Liver (tissue), 9 donors: ENCODE results near the gene CLN5. TPM values are rescaled to one million over a fixed set of nuclear protein-coding genes. Genes with fewer than 3 reads are reported as not detected.

Experiments
- DNase-seq: peaks from one replicate; pipeline ENCODE4 v3.0.0-alpha.2; 2017; ENCODE audit warnings: low spot score
- H3K27ac ChIP-seq, 2 donors: one replicate each; pipeline ENCODE4 v1.7.0; 2013; ENCODE audit warnings: inconsistent platforms in 2 of 2, low read length in 2 of 2, control low read depth in 1 of 2, low read depth in 1 of 2, mild to moderate bottlenecking in 1 of 2
- H3K27me3 ChIP-seq, 4 donors: one replicate each; pipeline versions ENCODE4 v1.6.1 to v1.7.0; 2013; ENCODE audit warnings: low read length in 3 of 4, inconsistent platforms in 1 of 4, mild to moderate bottlenecking in 1 of 4, moderate library complexity in 1 of 4; ENCODE audit not compliant: control insufficient read depth in 4 of 4, insufficient read depth in 4 of 4
- H3K36me3 ChIP-seq, 4 donors: one replicate each; pipeline versions ENCODE4 v1.6.1 to v1.7.0; 2013; ENCODE audit warnings: low read length in 3 of 4, mild to moderate bottlenecking in 3 of 4, low read depth in 1 of 4, moderate library complexity in 1 of 4; ENCODE audit not compliant: control insufficient read depth in 4 of 4, insufficient read depth in 3 of 4
- H3K4me1 ChIP-seq, 4 donors: one replicate each; pipeline versions ENCODE4 v1.6.1 to v1.7.0; 2013; ENCODE audit warnings: low read length in 3 of 4, mild to moderate bottlenecking in 3 of 4, moderate library complexity in 1 of 4; ENCODE audit not compliant: control insufficient read depth in 4 of 4, insufficient read depth in 4 of 4
- H3K4me3 ChIP-seq, 3 donors: one replicate each; pipeline versions ENCODE4 v1.6.1 to v1.7.0; 2013; ENCODE audit warnings: low read length in 3 of 3, control low read depth in 1 of 3, low read depth in 1 of 3, mild to moderate bottlenecking in 1 of 3
- H3K9ac ChIP-seq, 2 donors: one replicate each; pipeline ENCODE4 v1.7.0; 2013; ENCODE audit warnings: low read length in 2 of 2, mild to moderate bottlenecking in 2 of 2, moderate library complexity in 2 of 2, control low read depth in 1 of 2, low read depth in 1 of 2
- H3K9me3 ChIP-seq, 4 donors: one replicate each; pipeline versions ENCODE4 v1.6.1 to v1.7.0; 2013; ENCODE audit warnings: low read length in 3 of 4; ENCODE audit not compliant: control insufficient read depth in 4 of 4
- EGR1 ChIP-seq, 2 donors: IDR thresholded peaks; 2 replicates each; pipeline ENCODE4 v1.6.1; 2016 to 2018; ENCODE audit warnings: antibody characterized with exemption in 2 of 2, low read depth in 2 of 2
- FOXA1 ChIP-seq: IDR thresholded peaks from 2 replicates; pipeline ENCODE4 v1.6.1; 2016; ENCODE audit warnings: antibody characterized with exemption
- HNF4G ChIP-seq: IDR thresholded peaks from 2 replicates; pipeline ENCODE4 v1.6.1; 2016; ENCODE audit warnings: antibody characterized with exemption
- MAX ChIP-seq: IDR thresholded peaks from 2 replicates; pipeline ENCODE4 v1.6.1; 2016; ENCODE audit warnings: antibody characterized with exemption
- RAD21 ChIP-seq, 2 donors: IDR thresholded peaks; 2 replicates each; pipeline ENCODE4 v1.6.1; 2016; ENCODE audit warnings: antibody characterized with exemption in 2 of 2, mild to moderate bottlenecking in 2 of 2
- REST ChIP-seq: IDR thresholded peaks from 2 replicates; pipeline ENCODE4 v1.6.1; 2016; ENCODE audit warnings: antibody characterized with exemption, mild to moderate bottlenecking
- RXRA ChIP-seq, 2 donors: IDR thresholded peaks; 2 replicates each; pipeline ENCODE4 v1.6.1; 2017 to 2018; ENCODE audit warnings: antibody characterized with exemption in 2 of 2, mild to moderate bottlenecking in 1 of 2
- SP1 ChIP-seq: IDR thresholded peaks from 2 replicates; pipeline ENCODE4 v1.6.1; 2018; ENCODE audit warnings: antibody characterized with exemption, mild to moderate bottlenecking
- WGBS: extraction: QIAGEN DNeasy Blood & Tissue Kit; methylation state at CpG from one replicate; pipeline ENCODE4 v1.1.7; 2013; 5-methylcytosine and 5-hydroxymethylcytosine counted together
- polyA plus RNA-seq, 2 donors: library from polyadenylated mRNA; stranded (reverse) in 1 of 2; unstranded in 1 of 2; fragments of 200-250 nt in 1 of 2; fragments of >200 nt in 1 of 2; fragmentation: Nextera tagmentation in 1 of 2; extraction: Ambion mirVana in 1 of 2; gene quantifications; one replicate each; pipeline versions ENCODE4 v1.2.1 to v1.2.3, GENCODE V29; 2013 to 2015
- total RNA-seq, 2 donors: library from RNA; depleted of rRNA; stranded (reverse); fragments of >200 nt; gene quantifications; one replicate each; pipeline ENCODE4 v1.2.3, GENCODE V29; 2014
- TF ChIP-seq, protein P1 (sequence below): fragments of 150-350 bp; IDR thresholded peaks from 2 replicates; pipeline ENCODE4 v1.5.1; 2017; ENCODE audit warnings: improper control_type of control experiment, low read depth, low read length; ENCODE audit not compliant: missing input control
- donor health status: healthy.
- donor health status: healthy.
- donor health status: healthy.
- donor health status: healthy.
- donor health status: healthy.

Gene CLN5
- total and polyA plus RNA-seq, 4 donors = 11.6 to 18.2 (median 14.8) TPM

DNA sequence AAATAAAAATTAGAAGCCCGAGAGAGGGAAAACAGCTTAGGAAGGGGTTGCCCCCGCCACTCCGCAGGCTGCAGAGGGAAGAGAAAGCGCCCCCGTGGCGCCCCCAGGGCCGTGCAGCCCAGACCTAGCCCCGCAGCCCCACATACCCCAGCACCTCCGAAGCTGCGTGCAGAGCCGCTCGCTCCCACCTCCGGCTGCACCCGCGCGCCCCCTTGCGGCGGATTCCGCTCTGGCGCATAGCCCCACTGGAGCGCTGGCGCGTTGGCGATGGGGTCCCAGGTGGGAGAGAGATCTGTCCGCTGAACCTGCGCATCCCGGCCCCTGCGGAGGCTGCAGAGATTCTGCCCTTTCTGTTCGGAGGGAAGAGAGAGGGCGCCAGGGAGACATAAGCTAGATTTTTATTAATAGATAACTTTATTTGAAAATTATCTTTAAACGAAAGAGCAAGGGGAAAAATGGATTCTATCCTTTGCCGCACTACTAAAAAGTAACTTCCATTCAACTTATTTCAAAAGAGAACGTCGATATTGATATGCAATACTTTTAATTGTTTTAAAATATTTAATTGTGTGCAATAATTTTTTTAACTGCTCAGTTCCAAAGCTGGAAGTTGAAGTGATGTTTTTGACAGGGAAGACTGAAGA is 11.7 kb upstream of the CLN5 start:
- 4% methylated on average over 34 of the region's 34 CpGs for WGBS
- H3K27me3 ChIP-seq = peaks cover 0 to 6% (median 0%) of the 10 kb centered on the region in 4 donors
- no peaks in the 10 kb centered on the region for H3K36me3 ChIP-seq
- H3K9me3 ChIP-seq = no peaks in the 10 kb centered on the region
- peaks cover 0 to 8% (median under 1%) of the 10 kb centered on the region in 4 donors for H3K4me1 ChIP-seq
- peak overlapping the region in 1 of 3 donors; percentile 39 for H3K4me3 ChIP-seq
- no peak overlapping the region for H3K27ac ChIP-seq
- DNase-seq = peak; percentile 90
- H3K9ac ChIP-seq = no peak overlapping the region
- no peak for TF ChIP-seq RXRA (IDR thresholded peaks at IDR 0.05)
- TF ChIP-seq, protein P1, sequence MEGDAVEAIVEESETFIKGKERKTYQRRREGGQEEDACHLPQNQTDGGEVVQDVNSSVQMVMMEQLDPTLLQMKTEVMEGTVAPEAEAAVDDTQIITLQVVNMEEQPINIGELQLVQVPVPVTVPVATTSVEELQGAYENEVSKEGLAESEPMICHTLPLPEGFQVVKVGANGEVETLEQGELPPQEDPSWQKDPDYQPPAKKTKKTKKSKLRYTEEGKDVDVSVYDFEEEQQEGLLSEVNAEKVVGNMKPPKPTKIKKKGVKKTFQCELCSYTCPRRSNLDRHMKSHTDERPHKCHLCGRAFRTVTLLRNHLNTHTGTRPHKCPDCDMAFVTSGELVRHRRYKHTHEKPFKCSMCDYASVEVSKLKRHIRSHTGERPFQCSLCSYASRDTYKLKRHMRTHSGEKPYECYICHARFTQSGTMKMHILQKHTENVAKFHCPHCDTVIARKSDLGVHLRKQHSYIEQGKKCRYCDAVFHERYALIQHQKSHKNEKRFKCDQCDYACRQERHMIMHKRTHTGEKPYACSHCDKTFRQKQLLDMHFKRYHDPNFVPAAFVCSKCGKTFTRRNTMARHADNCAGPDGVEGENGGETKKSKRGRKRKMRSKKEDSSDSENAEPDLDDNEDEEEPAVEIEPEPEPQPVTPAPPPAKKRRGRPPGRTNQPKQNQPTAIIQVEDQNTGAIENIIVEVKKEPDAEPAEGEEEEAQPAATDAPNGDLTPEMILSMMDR = peak; percentile 77
- TF ChIP-seq RAD21 (IDR thresholded peaks at IDR 0.05) = peak; percentile 66 to 76

DNA sequence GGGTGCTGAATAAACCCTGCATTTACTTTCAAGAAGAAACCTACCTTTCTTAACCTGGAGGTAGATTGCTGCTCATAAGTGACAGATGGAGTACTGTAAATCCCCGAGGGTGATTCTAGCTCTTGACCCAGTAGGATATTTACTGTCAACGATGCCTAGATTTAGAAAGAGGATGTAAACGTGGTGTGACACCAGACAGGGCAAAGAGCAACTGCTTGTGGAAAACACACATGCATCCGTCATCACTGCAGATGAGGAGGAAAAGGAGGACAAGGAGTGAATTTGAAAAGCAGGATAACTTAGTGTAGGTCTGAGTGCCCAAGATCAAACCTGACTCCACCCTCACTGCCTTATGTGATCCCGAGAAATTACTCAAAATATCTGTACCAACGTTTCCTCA is 9.8 kb upstream of the CLN5 start:
- no peaks in the 10 kb centered on the region for H3K9me3 ChIP-seq
- no peak for TF ChIP-seq SP1
- H3K4me1 ChIP-seq = peaks cover 0 to 8% (median under 1%) of the 10 kb centered on the region in 4 donors
- H3K36me3 ChIP-seq = no peaks in the 10 kb centered on the region
- WGBS = 46% methylated on average over 6 of the region's 6 CpGs
- no peaks in the 10 kb centered on the region for H3K27me3 ChIP-seq
- H3K27ac ChIP-seq = no peak overlapping the region
- H3K9ac ChIP-seq = no peak overlapping the region
- DNase-seq = no peak
- no peak overlapping the region for H3K4me3 ChIP-seq

- H3K27me3 ChIP-seq = no peaks in the 10 kb centered on the region
- DNase-seq = no peak
- H3K4me3 ChIP-seq = no peak overlapping the region
- H3K4me1 ChIP-seq = peaks cover 0 to 8% (median under 1%) of the 10 kb centered on the region in 4 donors
- 72% methylated on average over 5 of the region's 5 CpGs for WGBS
- TF ChIP-seq RAD21 (IDR thresholded peaks at IDR 0.05) (no peak), HNF4G (no peak), FOXA1 (no peak), MAX (no peak), EGR1 (IDR thresholded peaks at IDR 0.05; ENCODE audit: low read depth in 2 of 2) (no peak), REST (no peak)
- H3K9me3 ChIP-seq = no peaks in the 10 kb centered on the region
- H3K27ac ChIP-seq = no peak overlapping the region
- H3K36me3 ChIP-seq = no peaks in the 10 kb centered on the region
- no peak overlapping the region for H3K9ac ChIP-seq
These were observed 8.2 kb upstream of the CLN5 start for GRCh38 chr13:76983676-76984075.
